ENCODE measurements around the gene SRGAP1. TPM values are rescaled to one million over a fixed set of nuclear protein-coding genes. Genes with fewer than 3 reads are reported as not detected.

The SRGAP1 gene
- total RNA-seq, 6 experiments from 2014 or later, result 1.3 to 5.0 (median 3.0) TPM

DNA sequence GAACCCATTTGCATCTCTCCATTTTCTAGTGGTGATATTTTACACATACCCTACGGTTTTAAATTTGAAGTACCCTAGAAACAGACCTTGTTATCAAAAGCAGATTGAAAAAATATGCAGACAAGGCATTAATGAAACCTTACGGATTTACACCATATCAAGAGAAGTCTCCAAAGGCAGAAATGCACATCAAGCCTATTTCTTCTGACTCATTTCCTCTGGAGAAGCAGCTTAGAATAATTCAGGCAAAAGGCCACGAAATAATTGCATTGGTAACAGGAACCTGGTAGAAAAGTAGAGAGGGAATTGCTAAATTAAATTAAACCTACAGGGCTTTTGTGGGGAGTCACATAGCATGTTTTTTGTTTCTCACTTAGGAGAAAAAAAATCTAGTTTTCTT, 342.9 kb downstream of the SRGAP1 start:
- Histone ChIP-seq H3K27me3 (no peaks in the 10 kb centered on the region), H3K4me3 (no peak overlapping the region), H3K4me1 (no peaks in the 10 kb centered on the region), H3K36me3 (no peaks in the 10 kb centered on the region), H3K9me3 (no peaks in the 10 kb centered on the region), H3K27ac (no peak overlapping the region)
- intact Hi-C loops (cut with DNase I), result loop anchor here in 1 of 2 donors (10.0 kb wide), 1 partner anchor 353 kb away; no protein-coding TSS in a partner anchor
- ATAC-seq, result peak in 3 of 4 donors; percentile 42 to 71 (median 53)
- WGBS (ENCODE audit: insufficient coverage, low coverage, low lambda C conversion rate, missing lambda C conversion rate), result 52% methylated on average over 3 of the region's 3 CpGs
- no peak for DNase-seq
- TF ChIP-seq POLR2A (IDR thresholded peaks at IDR 0.05), result no peak
- TF ChIP-seq, protein P1, sequence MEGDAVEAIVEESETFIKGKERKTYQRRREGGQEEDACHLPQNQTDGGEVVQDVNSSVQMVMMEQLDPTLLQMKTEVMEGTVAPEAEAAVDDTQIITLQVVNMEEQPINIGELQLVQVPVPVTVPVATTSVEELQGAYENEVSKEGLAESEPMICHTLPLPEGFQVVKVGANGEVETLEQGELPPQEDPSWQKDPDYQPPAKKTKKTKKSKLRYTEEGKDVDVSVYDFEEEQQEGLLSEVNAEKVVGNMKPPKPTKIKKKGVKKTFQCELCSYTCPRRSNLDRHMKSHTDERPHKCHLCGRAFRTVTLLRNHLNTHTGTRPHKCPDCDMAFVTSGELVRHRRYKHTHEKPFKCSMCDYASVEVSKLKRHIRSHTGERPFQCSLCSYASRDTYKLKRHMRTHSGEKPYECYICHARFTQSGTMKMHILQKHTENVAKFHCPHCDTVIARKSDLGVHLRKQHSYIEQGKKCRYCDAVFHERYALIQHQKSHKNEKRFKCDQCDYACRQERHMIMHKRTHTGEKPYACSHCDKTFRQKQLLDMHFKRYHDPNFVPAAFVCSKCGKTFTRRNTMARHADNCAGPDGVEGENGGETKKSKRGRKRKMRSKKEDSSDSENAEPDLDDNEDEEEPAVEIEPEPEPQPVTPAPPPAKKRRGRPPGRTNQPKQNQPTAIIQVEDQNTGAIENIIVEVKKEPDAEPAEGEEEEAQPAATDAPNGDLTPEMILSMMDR (IDR thresholded peaks at IDR 0.05), result no peak

DNA sequence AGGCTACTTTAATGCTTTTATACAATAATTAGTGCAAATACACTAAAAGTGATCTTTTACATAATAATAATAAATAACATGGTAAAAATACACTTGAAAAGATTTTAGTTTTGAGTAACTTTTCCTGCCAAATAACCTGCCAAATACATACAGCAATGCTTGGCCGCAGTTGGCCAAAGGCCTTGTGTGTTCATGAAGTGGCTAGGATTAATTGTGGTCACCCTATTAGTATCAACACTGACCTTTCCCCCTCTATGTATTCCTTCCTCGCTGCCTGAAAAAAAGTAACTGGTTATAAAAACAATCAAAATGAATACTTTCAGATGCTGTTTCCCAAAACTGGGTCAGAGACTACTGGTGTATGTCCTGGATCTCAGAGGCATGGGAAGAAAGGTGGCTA, 343.3 kb downstream of the SRGAP1 start:
- intact Hi-C loops (cut with DNase I), result loop anchor here in 1 of 2 donors (10.0 kb wide), 1 partner anchor 353 kb away; no protein-coding TSS in a partner anchor
- no peak overlapping the region for H3K27ac ChIP-seq
- no peaks in the 10 kb centered on the region for H3K27me3 ChIP-seq
- H3K4me3 ChIP-seq, result no peak overlapping the region
- H3K36me3 ChIP-seq, result no peaks in the 10 kb centered on the region
- H3K4me1 ChIP-seq, result no peaks in the 10 kb centered on the region
- WGBS (ENCODE audit: insufficient coverage, low coverage, low lambda C conversion rate, missing lambda C conversion rate), result 71% methylated on average over 2 of the region's 2 CpGs
- no peak for TF ChIP-seq POLR2A (IDR thresholded peaks at IDR 0.05)
- TF ChIP-seq, protein P1 (IDR thresholded peaks at IDR 0.05), result no peak
- H3K9me3 ChIP-seq, result no peaks in the 10 kb centered on the region
- no peak for ATAC-seq
- DNase-seq, result no peak

DNA sequence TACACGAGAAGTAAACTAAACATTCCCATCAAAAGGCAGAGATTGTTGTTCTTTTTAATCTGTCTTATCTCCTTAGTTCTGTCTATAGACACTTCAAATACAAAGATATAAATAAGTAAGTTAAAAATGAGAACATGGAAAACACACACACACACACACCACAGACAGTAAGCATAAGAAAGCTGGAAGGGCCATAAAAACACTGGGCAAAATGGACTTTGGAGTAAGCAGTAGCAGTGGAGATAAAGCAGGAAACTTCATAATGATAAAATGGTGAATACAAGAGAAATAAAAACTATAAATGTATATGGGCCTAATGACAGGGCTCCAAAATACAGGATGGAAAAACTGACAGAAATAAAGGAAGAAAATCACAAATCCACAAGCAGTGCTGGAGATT, 345.0 kb downstream of the SRGAP1 start:
- H3K27me3 ChIP-seq, result no peaks in the 10 kb centered on the region

DNA sequence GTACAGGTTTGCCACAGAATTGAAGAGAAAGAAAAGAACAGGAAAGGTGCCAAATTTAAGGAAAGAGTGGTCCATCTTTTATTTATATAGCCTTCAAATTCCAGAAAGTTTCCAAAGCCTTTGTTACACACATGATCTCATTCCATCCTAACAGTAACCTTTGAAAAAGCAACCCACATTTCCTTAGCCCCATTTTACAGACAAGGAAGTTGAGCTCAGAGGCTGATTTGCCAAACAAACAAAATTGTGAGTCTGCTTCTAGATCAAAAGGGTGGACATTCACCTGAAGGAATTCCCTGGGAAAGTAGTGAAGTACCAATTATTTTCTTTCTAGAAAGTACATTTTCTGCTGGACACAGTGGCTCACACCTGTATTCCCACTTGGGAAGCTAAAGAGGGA, 345.6 kb downstream of the SRGAP1 start:
- intact Hi-C loops (cut with DNase I), result no loop called here
- Histone ChIP-seq H3K9me3 (no peaks in the 10 kb centered on the region), H3K4me3 (no peak overlapping the region), H3K27me3 (no peaks in the 10 kb centered on the region), H3K27ac (no peak overlapping the region), H3K36me3 (peaks cover 0 to 12% (median 4%) of the 10 kb centered on the region in 4 donors), H3K4me1 (no peaks in the 10 kb centered on the region)
- TF ChIP-seq, protein P1 (IDR thresholded peaks at IDR 0.05), result no peak
- no peak for DNase-seq
- ATAC-seq, result no peak

More for the DNA sequence above, 345.0 kb downstream of the SRGAP1 start:
- Histone ChIP-seq H3K36me3 (peaks cover 0 to 8% (median 4%) of the 10 kb centered on the region in 4 donors), H3K4me1 (no peaks in the 10 kb centered on the region), H3K9me3 (no peaks in the 10 kb centered on the region), H3K27ac (no peak overlapping the region), H3K4me3 (no peak overlapping the region)
- ATAC-seq (no peak), DNase-seq (no peak)
- WGBS (ENCODE audit: insufficient coverage, low coverage, low lambda C conversion rate, missing lambda C conversion rate), result 86% methylated on average over 1 of the region's 1 CpG
- no peak for TF ChIP-seq POLR2A (IDR thresholded peaks at IDR 0.05)
- TF ChIP-seq, protein P1 (IDR thresholded peaks at IDR 0.05), result no peak
- intact Hi-C loops (cut with DNase I), result loop anchor here in 1 of 2 donors (10.0 kb wide), 1 partner anchor 355 kb away; no protein-coding TSS in a partner anchor

All from right lobe of liver (tissue), 6 donors.